HepG2 (cell line): ENCODE data around the gene TNFSF12. TPM values are rescaled to one million over a fixed set of nuclear protein-coding genes. Genes with fewer than 3 reads are reported as not detected.
A peak's percentile ranks its signal among the peaks of the same experiment; 100 is the strongest.

Experiments used
- ARID4A ChIP-seq: sonication (generic); formaldehyde crosslinking; IDR thresholded peaks from 2 replicates; pipeline ENCODE4 v1.5.0; 2020; ENCODE audit warnings: mild to moderate bottlenecking, missing genetic modification reagents, borderline replicate concordance
- ATF5 ChIP-seq: sonication (generic); formaldehyde crosslinking; IDR thresholded peaks from 2 replicates; pipeline ENCODE4 v1.4.0; 2020; ENCODE audit warnings: mild to moderate bottlenecking, low read depth, missing genetic modification reagents
- CBX5 ChIP-seq: sonication (generic); formaldehyde crosslinking; IDR thresholded peaks from 2 replicates; pipeline ENCODE4 v1.4.0; 2020; ENCODE audit warnings: missing genetic modification reagents, borderline replicate concordance
- KIAA2018 ChIP-seq: sonication (generic); formaldehyde crosslinking; IDR thresholded peaks from 2 replicates; pipeline ENCODE4 v1.5.0; 2020; ENCODE audit warnings: mild to moderate bottlenecking, missing genetic modification reagents, borderline replicate concordance
- KMT2A ChIP-seq: sonication (generic); formaldehyde crosslinking; IDR thresholded peaks from 2 replicates; pipeline ENCODE4 v1.4.0; 2020; ENCODE audit warnings: missing genetic modification reagents
- RAD51 ChIP-seq: fragments of 450-650 bp; IDR thresholded peaks from 2 replicates; pipeline ENCODE4 v1.6.1; 2016; ENCODE audit warnings: borderline replicate concordance
- ZFP37 ChIP-seq: sonication (generic); formaldehyde crosslinking; IDR thresholded peaks from 2 replicates; pipeline ENCODE4 v1.4.0; 2020; ENCODE audit warnings: missing genetic modification reagents, borderline replicate concordance
- ZNF276 ChIP-seq: sonication (generic); formaldehyde crosslinking; IDR thresholded peaks from 2 replicates; pipeline ENCODE4 v1.4.0; 2020; ENCODE audit warnings: mild to moderate bottlenecking, low read depth, missing genetic modification reagents
- ZNF33B ChIP-seq: sonication (generic); formaldehyde crosslinking; IDR thresholded peaks from 2 replicates; pipeline ENCODE4 v1.5.1; 2020; ENCODE audit warnings: mild to moderate bottlenecking, missing genetic modification reagents
- ZNF513 ChIP-seq: sonication (generic); formaldehyde crosslinking; conservative IDR thresholded peaks from 2 replicates; pipeline ENCODE4 v1.5.0; 2020; ENCODE audit warnings: missing genetic modification reagents
- polyA plus RNA-seq, 8 experiments: library from polyadenylated mRNA; depleted of rRNA in 3 of 8; stranded (reverse) in 7 of 8; unstranded in 1 of 8; fragments of >200 nt; fragmentation: Illumina TruSeq in 4 of 8; extraction: Trizol in 4 of 8; gene quantifications; 2 replicates each; pipeline versions ENCODE4 v1.2.1 to v1.2.3, GENCODE V29; 2011 to 2016; ENCODE audit warnings: low read depth in 4 of 8, missing spikeins in 1 of 8, mixed read lengths in 1 of 8; ENCODE audit not compliant: insufficient read depth in 1 of 8
- total RNA-seq, 5 experiments: library from RNA; depleted of rRNA; stranded (reverse); fragments of >200 nt; fragmentation: Illumina TruSeq; extraction: Trizol; gene quantifications; 2 replicates each; pipeline ENCODE4 v1.2.3, GENCODE V29; 2016; ENCODE audit warnings: low read depth in 1 of 5

Gene TNFSF12
- total and polyA plus RNA-seq, 2 of the 13 experiments (the other 11 are each of a cell fraction or from before 2014, with no cell fraction given), result 0.93 to 7.2 TPM

- TF ChIP-seq ARID4A (peak; percentile 89), KIAA2018 (CRISPR knock-in tag) (no peak), CBX5 (CRISPR knock-in tag) (peak; percentile 71; the same call in 1 of the 2 replicates), ZNF33B (CRISPR knock-in tag) (peak; percentile 65; the same call in 1 of the 2 replicates), KMT2A (no peak), ZNF513 (0 out of 2 replicates have a peak, but pooled peaks have one; percentile 26), RAD51 (no peak), ZNF276 (CRISPR knock-in tag) (no peak), ATF5 (CRISPR knock-in tag) (no peak), ZFP37 (peak; percentile 77)
These were observed 34.6 kb downstream of the TNFSF12 start, which contains the start of gene MPDU1 (continued) for GRCh38 chr17:7583253-7584109.
